AG09309 (cell line): Measurements from ENCODE around the gene TBC1D12.

Experiments used
- DNase-seq: peaks from one replicate; pipeline ENCODE4 v3.0.0-alpha.2; 2010; ENCODE audit warnings: low read depth
- H3K4me3 ChIP-seq: 2 replicates; pipeline ENCODE4 v1.5.1; 2011; ENCODE audit warnings: mild to moderate bottlenecking, low read depth, low read length, moderate library complexity; ENCODE audit not compliant: control insufficient read depth
- CTCF ChIP-seq: IDR thresholded peaks from 2 replicates; pipeline ENCODE4 v1.5.1; 2011; ENCODE audit warnings: mild to moderate bottlenecking, low read depth, low read length, inconsistent platforms; ENCODE audit not compliant: insufficient read depth, control insufficient read depth; ENCODE audit errors: missing control alignments

Gene TBC1D12

GRCh38 chr10:94403380-94404213 lies 1.3 kb downstream of the TBC1D12 start:
- no peak for TF ChIP-seq CTCF
- peak overlapping the region; percentile 98 for H3K4me3 ChIP-seq
- peak; percentile 11 for DNase-seq

GRCh38 chr10:94405406-94405805 lies 3.1 kb downstream of the TBC1D12 start:
- DNase-seq, result no peak
- H3K4me3 ChIP-seq, result no peak overlapping the region
- TF ChIP-seq CTCF, result no peak

- no peak for TF ChIP-seq CTCF
- no peak for DNase-seq
Measured at GRCh38 chr10:94407668-94408067, 5.3 kb downstream of the TBC1D12 start.

GRCh38 chr10:94409021-94409657 lies 6.8 kb downstream of the TBC1D12 start:
- no peak for TF ChIP-seq CTCF
- DNase-seq, result no peak
- no peak overlapping the region for H3K4me3 ChIP-seq

More at GRCh38 chr10:94407668-94408067, 5.3 kb downstream of the TBC1D12 start:
- no peak overlapping the region for H3K4me3 ChIP-seq

- no peak overlapping the region for H3K4me3 ChIP-seq
- DNase-seq, result no peak
- TF ChIP-seq CTCF, result no peak
Measured at GRCh38 chr10:94411304-94411703, 9.0 kb downstream of the TBC1D12 start.

GRCh38 chr10:94412449-94412848 lies 10.1 kb downstream of the TBC1D12 start:
- DNase-seq, result no peak
- TF ChIP-seq CTCF, result no peak
- no peak overlapping the region for H3K4me3 ChIP-seq
